ENCODE measurements around the gene ADH1B. TPM values are rescaled to one million over a fixed set of nuclear protein-coding genes. Genes with fewer than 3 reads are reported as not detected.
"Not testable (repeated sequence)": the region's sequence is repeated elsewhere in the genome, so short reads cannot be mapped to it uniquely, and the experiment has no call there.

Gene ADH1B
- total RNA-seq = 100 to 1,000 TPM in 3 of 9 donors, 10 to 100 TPM in 5, 1 to 10 TPM in 1; 9.3 to 304 (median 54.1) TPM
- 10 to 100 TPM; 21.3 to 39.2 TPM for polyA plus RNA-seq
- long read RNA-seq, donor 1, full-length matches to known transcripts = 53 of 56 reads
- long read RNA-seq, donor 1, partial matches to known transcripts = 3 of 56 reads
- long read RNA-seq, donor 1, other reads (novel, unspliced or antisense) = 0 of 56 reads
- long read RNA-seq, donor 2, full-length matches to known transcripts = 63 of 71 reads
- long read RNA-seq, donor 2, partial matches to known transcripts = 6 of 71 reads
- long read RNA-seq, donor 2, other reads (novel, unspliced or antisense) = 2 of 71 reads
- long read RNA-seq, donor 3, full-length matches to known transcripts = 16 of 18 reads
- long read RNA-seq, donor 3, partial matches to known transcripts = 0 of 18 reads
- long read RNA-seq, donor 3, other reads (novel, unspliced or antisense) = 2 of 18 reads

DNA sequence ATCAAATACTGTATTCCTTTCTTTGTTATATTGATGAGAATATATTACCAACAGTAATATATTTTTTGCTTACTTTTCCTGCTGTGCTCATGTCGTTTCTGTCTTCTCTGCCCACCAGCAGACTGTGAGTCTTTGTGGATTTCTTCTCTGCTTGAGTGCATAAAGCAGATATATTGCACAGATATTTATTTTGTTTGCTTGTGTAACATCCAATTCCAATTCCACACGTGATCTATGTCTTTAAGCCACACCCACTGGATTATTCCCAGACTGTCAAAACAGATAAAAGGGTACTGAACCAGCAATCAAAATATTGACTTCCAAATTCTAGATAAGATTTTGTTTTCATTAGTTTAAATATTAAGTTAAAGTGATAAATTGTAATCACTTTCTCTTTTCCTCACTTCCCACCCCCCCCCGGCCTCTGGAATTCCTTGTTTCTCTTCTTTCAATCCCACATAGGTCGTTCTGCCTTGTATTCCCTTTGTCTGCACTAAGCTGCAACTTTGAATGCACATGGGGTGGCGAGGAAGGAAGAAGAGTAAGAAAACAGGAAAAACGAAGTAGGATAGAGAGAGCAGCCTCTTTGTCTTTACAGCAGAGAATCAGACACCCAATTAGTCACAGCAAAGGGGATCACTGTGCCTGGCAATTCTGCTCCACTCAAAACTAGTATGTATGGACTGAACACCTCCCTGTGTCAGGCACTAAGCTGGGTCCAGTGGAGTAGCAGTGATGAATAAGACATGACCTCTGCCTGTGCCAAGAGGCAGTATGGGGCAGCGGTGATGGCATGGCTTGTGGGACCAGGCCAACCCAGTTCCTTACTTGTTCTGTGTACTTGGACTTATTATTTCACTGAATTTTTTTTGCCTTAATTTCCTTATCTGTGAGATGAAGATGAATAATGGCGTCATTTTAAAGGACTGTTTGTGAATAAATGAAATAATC lies at the start of gene ADH1B:
Gene ADH1B, minus strand, starts transcription at position 161 of the 951 bp plus-strand sequence. Its CDS starts 70 bp downstream, at position 91.
- Histone ChIP-seq H3K36me3 (no peaks in the 10 kb centered on the region), H3K27ac (peak within 1 kb of the TSS in 9 of 12 donors; percentile 11 to 84 (median 37)), H3K4me3 (peak within 1 kb of the TSS in 10 of 12 donors; percentile 1 to 51 (median 24)), H3K27me3 (no peaks in the 10 kb centered on the region), H3K9me3 (peaks cover 0 to 7% (median 0%) of the 10 kb centered on the region in 12 donors), H3K4me1 (peaks cover 0 to 23% (median 10%) of the 10 kb centered on the region in 12 donors)
- ATAC-seq (no peak), DNase-seq (no peak)
- intact Hi-C loops (cut with DNase I) = no loop called here
- no peak for TF ChIP-seq POLR2A (IDR thresholded peaks at IDR 0.05)
- TF ChIP-seq, protein P1, sequence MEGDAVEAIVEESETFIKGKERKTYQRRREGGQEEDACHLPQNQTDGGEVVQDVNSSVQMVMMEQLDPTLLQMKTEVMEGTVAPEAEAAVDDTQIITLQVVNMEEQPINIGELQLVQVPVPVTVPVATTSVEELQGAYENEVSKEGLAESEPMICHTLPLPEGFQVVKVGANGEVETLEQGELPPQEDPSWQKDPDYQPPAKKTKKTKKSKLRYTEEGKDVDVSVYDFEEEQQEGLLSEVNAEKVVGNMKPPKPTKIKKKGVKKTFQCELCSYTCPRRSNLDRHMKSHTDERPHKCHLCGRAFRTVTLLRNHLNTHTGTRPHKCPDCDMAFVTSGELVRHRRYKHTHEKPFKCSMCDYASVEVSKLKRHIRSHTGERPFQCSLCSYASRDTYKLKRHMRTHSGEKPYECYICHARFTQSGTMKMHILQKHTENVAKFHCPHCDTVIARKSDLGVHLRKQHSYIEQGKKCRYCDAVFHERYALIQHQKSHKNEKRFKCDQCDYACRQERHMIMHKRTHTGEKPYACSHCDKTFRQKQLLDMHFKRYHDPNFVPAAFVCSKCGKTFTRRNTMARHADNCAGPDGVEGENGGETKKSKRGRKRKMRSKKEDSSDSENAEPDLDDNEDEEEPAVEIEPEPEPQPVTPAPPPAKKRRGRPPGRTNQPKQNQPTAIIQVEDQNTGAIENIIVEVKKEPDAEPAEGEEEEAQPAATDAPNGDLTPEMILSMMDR (IDR thresholded peaks at IDR 0.05) = no peak
- WGBS, 4 donors = 33 to 44% (median 38%) methylated on average over 8 of the region's 8 CpGs

DNA sequence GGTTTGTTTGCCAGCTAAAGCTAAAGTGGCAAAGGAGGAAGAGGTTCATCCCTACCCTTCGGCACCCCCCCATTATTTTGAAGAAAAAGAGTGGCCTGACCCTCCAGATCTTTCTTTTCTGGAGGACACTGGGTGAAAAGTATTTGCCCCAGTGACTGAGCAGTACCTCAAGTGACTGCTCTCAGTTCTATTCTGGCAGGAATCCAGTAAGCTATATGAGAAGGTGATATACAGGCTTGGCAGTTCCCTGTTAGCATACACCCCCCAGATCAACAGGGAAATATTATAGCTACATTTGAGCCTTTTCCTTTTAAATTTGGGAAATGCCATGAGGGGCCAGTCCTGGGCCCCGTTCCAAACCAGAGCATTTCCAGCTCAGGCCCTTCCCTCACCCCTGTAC lies 46.6 kb upstream of the ADH1B start:
- H3K4me3 ChIP-seq; DNase-seq; H3K27me3 ChIP-seq; intact Hi-C loops (cut with DNase I); H3K27ac ChIP-seq; H3K36me3 ChIP-seq; H3K4me1 ChIP-seq; ATAC-seq: not testable (repeated sequence)
- H3K9me3 ChIP-seq = peaks cover 0 to 23% (median 7%) of the 10 kb centered on the region in 12 donors
- WGBS, 4 donors = 68 to 77% (median 72%) methylated on average over 2 of the region's 2 CpGs

GRCh38 chr4:99366491-99366890 lies 45.3 kb upstream of the ADH1B start:
- no peak overlapping the region for H3K27ac ChIP-seq
- TF ChIP-seq, protein P1 (IDR thresholded peaks at IDR 0.05) = no peak
- no peak for TF ChIP-seq POLR2A (IDR thresholded peaks at IDR 0.05)
- intact Hi-C loops (cut with DNase I) = no loop called here
- H3K4me3 ChIP-seq = no peak overlapping the region
- no peaks in the 10 kb centered on the region for H3K36me3 ChIP-seq
- ATAC-seq = no peak
- 38 to 94% (median 80%) methylated on average over 1 of the region's 1 CpG for WGBS, 4 donors
- no peaks in the 10 kb centered on the region for H3K27me3 ChIP-seq
- no peak for DNase-seq
- peaks cover 0 to 16% (median 0%) of the 10 kb centered on the region in 12 donors for H3K4me1 ChIP-seq
- peaks cover 0 to 15% (median 2%) of the 10 kb centered on the region in 12 donors for H3K9me3 ChIP-seq

DNA sequence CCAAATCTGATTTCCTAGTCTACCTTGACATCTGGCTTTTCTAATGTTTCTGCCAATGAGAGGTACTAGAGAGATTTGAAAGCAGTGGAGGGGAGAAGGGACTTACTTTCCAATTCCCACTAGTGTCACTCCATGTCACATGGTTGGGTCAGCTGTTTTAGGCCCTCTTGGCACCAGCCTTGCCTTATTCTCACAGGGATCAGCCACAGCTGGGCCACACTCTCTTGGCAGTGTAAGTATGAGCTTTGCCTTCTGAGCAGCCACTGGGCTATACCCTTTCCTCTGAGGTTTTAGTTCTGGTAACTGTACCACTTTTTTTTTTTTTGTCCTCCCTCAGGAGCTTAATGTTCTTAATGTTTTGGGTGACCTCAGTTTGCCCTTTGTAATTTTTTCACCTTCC lies 41.6 kb upstream of the ADH1B start:
- Histone ChIP-seq H3K4me3 (no peak overlapping the region), H3K27ac (peak overlapping the region in 6 of 12 donors; percentile 2 to 59 (median 42)), H3K9me3 (peaks cover 0 to 15% (median 2%) of the 10 kb centered on the region in 12 donors), H3K27me3 (no peaks in the 10 kb centered on the region), H3K4me1 (peaks cover 0 to 19% (median 0%) of the 10 kb centered on the region in 12 donors), H3K36me3 (no peaks in the 10 kb centered on the region)
- peak in 3 of 5 donors; percentile 30 to 40 (median 35) for DNase-seq
- intact Hi-C loops (cut with DNase I) = no loop called here
- no peak for TF ChIP-seq POLR2A (IDR thresholded peaks at IDR 0.05)
- TF ChIP-seq, protein P1 (IDR thresholded peaks at IDR 0.05) = no peak
- ATAC-seq = peak; percentile 15 to 69 (median 62)
